Activated gamma-delta T cell (primary cell): ENCODE data around the gene PPP3CA.
"Not testable (repeated sequence)": the region's sequence is repeated elsewhere in the genome, so short reads cannot be mapped to it uniquely, and the experiment has no call there.

Experiments used
- DNase-seq: peaks from one replicate; lab custom pipeline; 2025; lab: John Stamatoyannopoulos, UW

PPP3CA gene

GRCh38 chr4:101141855-101142254, 205.5 kb downstream of the PPP3CA start:
- DNase-seq: no peak

DNA sequence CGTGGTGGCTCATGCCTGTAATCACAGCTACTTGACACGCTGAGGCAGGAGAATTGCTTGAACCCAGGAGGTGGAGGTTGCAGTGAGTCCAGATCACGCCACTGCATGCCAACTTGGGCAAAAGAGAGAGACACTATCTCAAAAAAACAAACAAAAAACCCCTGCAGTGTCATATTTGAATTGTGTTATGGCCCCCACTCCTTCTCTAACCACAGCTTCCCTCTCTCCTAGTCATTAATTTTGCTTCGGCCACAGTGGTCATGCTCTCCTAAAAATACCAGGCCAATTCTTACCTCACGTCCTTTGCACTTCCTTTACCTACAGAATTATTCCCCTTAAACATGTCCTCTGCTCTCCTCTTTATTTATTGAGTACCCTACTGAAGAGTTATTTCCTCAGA, 206.1 kb downstream of the PPP3CA start:
- no peak for DNase-seq

GRCh38 chr4:101140228-101140627, 207.1 kb downstream of the PPP3CA start:
- DNase-seq: no peak

- no peak for DNase-seq
Measured at GRCh38 chr4:101136373-101137370, 210.7 kb downstream of the PPP3CA start.

DNA sequence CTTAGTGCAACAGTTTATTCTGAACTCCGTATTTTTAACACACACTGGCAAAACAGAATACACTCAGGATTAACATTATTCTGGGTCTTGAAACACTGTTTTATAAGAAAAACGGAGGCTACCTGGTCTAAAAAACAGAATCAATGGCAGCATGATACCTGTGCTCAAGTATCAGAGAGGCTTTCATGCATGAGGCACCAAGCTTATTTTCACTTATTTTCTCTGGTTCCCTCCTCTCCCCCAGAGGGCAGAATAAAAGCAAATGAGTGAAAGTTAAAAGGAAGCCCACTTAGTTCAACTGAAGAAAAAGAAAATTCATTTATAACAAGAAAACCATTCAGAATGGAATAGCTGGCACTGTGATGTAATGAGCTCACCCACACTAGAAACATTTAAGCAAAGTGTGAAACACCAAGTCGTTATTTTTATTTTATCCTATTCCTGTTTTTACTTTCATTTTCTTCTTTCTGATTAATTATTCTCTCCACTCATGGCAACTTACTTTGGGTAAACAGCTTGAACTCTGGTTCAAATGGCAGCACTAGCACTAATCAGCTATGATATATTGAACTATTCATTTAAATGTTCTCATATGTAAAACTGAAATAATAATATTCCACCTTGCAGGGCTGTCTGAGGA, 211.8 kb downstream of the PPP3CA start:
- DNase-seq: no peak

- DNase-seq: not testable (repeated sequence)
Measured at GRCh38 chr4:101131058-101131457, 216.3 kb downstream of the PPP3CA start.

- DNase-seq: not testable (repeated sequence)
Measured at GRCh38 chr4:101128898-101129297, 218.4 kb downstream of the PPP3CA start.

DNA sequence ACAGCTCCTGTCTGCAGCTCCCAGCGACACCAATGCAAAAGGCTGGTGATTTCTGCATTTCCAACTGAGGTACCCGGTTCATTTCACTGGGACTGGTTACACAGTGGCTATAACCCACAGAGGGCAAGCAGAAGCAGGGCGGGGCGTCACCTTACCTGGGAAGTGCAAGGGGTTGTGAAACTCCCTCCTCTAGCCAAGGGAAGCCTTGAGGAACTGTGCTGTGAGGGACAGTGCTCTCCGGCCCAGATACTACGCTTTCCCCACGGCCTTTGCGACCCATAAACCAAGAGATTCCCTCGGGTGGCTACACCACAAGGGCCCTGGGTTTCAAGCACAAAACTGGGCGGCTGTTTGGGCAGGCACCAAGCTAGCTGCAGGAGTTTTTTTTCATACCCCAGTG, 218.9 kb downstream of the PPP3CA start:
- no peak for DNase-seq

DNA sequence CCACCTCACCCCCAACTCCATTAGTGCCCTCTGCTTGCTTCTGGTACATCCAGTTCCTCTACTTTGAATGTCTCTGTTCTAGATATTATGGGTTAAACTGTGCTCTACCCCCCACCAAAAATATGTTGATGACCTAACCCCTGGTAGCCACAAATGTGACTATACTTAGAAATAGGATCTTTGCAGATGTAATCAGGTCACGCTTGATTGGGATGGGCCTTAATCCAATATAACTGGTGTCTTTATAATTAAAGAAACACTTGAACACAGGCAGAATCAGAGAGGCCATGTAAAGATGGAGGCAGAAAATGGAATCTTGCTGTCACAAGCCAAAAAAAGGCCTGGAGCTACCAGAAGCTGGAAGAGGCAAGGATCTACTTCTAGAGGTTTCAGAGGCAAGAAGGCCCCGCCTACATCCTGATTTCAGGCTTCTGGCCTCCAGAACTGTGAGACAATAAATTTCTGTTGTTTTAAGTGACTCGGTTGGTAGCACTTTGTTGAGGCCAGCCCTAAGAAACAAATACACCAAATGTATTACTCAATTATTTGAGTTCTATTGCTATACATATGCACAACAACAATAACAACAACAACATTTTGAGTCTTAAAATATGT, 220.0 kb downstream of the PPP3CA start:
- DNase-seq: no peak

DNA sequence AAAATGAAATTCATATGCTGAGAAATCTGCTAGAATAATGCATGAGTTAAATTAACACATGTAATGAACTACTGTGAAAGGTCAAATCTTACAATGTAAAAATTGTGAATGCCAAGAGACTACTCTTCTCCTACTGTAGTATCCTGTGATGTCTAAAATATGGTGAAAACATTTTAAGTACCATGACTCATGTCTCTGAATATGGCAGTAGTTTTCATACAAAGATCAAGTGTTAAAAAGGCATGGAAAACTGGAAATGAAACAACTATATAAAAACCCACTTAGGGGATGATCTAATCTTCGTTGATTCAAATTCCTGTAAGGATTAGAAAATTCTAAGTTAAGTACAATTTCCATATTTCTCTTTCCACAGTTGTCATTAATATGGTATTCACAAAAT, 221.3 kb downstream of the PPP3CA start:
- DNase-seq: no peak

GRCh38 chr4:101125045-101125942, 222.0 kb downstream of the PPP3CA start:
- no peak for DNase-seq

DNA sequence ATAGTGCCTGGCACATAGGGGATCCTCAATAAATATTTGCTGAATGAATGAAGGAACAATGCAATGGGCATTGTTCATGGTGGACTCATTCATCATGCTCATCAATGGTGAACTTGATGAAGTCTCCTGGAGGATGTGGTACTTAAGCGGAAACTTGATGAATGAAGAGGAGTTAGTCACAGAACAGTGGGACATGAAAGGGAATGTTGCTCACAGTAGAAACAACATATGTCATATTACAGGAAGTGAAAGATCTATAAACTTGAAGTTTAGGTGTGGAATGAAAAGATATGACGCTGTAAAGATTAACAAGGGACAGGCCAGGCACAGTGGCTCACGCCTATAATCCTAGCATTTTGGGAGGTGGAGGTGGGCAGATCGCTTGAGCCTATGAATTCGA, 224.1 kb downstream of the PPP3CA start:
- no peak for DNase-seq

DNA sequence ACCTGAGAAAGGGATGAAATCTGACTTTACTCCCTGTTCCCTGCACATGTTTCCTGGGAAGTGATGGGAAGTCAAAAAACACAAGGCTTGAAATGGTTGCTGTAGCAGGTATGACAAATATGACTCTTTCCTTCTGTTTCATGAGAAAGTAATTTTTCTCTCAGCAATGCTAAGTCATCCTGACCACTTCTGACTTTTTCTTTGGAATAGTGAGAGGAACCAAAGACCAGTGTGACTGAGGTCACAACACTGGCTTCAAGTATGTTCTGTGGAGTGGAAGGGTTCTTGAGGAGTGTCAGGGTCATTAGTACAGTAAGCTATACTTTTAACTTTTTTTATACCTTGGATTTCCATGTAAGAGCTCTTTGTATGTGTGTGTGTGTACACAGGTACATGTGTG, 225.3 kb downstream of the PPP3CA start:
- no peak for DNase-seq

- DNase-seq: no peak
Measured at GRCh38 chr4:101119141-101119540, 228.2 kb downstream of the PPP3CA start.

DNA sequence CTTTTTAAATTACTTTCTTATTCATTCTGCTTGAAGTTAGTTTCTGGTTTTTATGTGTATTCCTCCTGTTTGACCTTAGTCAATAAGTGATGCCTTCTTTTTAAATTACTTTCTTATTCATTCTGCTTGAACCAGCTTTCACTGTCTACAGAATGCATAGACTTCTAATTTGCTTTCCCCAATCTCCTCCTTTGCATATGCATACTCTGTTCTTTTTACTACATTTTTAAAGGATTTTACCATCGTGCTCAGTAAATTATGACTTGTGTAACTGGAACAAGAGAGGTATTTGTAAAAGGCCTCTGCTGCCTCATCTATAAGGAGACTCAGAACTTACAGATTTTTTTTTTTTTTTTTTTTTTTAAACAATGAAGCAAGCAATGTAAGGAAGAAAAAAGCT, 228.7 kb downstream of the PPP3CA start:
- no peak for DNase-seq

DNA sequence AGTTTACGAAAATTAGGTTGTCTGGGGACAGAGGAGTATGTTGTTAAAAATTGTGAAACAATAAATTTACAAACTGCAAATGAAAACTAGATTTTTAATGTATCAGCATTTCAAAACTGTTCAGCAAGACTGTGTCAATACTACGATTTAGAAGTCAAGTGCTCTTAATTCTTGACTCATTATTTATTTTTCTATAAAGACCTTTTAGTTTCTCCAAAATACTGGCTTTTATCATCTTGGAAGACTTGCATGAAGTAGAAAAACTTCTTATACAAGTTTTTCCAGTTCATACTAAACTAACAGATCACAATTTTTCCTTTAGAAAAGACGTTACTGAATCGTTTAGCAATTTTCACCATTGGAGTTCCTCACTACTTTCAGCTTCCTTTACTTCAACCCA, 231.4 kb downstream of the PPP3CA start:
- DNase-seq: no peak

- DNase-seq: no peak
Measured at GRCh38 chr4:101114936-101115372, 232.4 kb downstream of the PPP3CA start.

- DNase-seq: no peak
Measured at GRCh38 chr4:101104312-101105052, 242.8 kb downstream of the PPP3CA start.

- DNase-seq: no peak
Measured at GRCh38 chr4:101103381-101104142, 243.8 kb downstream of the PPP3CA start.

DNA sequence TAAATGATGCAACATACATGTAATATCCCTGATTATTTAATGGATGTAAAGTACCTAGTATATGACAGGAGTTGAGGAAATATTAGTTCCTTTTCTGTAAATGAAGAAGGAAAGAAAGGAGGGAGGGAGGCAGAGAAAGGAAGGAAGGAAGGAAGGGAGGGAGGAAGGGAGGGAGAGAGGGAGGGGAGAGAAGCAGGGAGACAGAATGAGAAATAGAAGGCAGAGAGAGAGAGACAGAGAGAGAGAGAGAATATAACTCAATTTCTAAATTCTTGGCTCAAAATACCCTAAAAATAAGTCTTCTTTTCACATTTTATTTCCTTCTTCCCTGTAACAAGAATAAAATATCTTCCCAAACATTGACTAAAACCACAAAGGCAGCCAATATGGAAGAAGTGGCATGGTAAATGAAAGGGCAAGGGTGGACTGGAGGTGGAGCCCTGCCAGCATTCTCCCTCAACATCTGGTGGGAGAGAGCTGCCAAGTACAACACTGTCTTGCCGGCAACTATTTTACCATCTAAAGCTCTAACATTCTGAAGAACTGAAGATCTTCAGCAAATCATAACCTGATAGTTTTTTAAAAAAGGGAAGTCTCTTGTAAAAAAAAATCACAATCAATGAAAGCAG, 245.1 kb downstream of the PPP3CA start:
- no peak for DNase-seq
